Sigmoid colon (tissue), 4 donors: ENCODE results near the gene UNC119B.

Source experiments
- CTCF ChIP-seq, 4 experiments: fragments of 450-650 bp in 3 of 4; fragments of 200-600 bp in 1 of 4; IDR thresholded peaks; one replicate each; pipeline ENCODE4 v1.5.1; 2016 to 2019; ENCODE audit warnings: antibody characterized with exemption in 4 of 4, mild to moderate bottlenecking in 3 of 4, moderate library complexity in 2 of 4
- POLR2A ChIP-seq, 2 donors: fragments of 450-650 bp; IDR thresholded peaks; one replicate each; pipeline ENCODE4 v1.6.1; 2016; ENCODE audit warnings: antibody characterized with exemption in 2 of 2, mild to moderate bottlenecking in 2 of 2, moderate library complexity in 2 of 2
- POLR2AphosphoS5 ChIP-seq, 4 donors: sonication (generic); formaldehyde crosslinking; IDR thresholded peaks; one replicate each; pipeline ENCODE4 v1.6.1; 2017; ENCODE audit warnings: antibody characterized with exemption in 4 of 4

- TF ChIP-seq CTCF (IDR thresholded peaks at IDR 0.05) (no peak), POLR2A (IDR thresholded peaks at IDR 0.05) (no peak), POLR2AphosphoS5 (IDR thresholded peaks at IDR 0.05) (no peak)
Observed at GRCh38 chr12:120750806-120751205, 40.5 kb downstream of the UNC119B start.
